ENCODE data around the gene INTS7.
A peak's percentile ranks its signal among the peaks of the same experiment; 100 is the strongest.

Gene INTS7

DNA sequence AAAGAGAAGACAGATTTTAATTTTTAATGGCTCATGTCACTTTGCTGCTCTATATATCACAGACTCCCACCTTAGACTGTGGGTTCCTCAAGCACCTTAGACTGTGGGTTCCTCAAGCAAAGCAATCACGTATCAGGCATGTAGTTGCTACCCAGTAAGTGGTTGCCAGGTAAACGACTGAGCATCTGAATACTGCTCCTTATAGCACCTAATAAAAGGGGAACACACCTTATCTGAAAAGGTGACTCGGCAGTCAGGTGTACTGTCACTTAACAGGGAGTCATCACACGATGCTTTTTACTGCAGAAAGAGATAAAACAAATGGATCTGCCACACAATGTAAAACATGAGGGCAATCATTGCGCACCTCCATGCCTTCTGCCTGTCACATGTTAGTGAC lies 112.3 kb downstream of the INTS7 start:
- Histone ChIP-seq H3K27me3 (ENCODE audit: control insufficient read depth in 1 of 2, insufficient read depth in 1 of 2, low read length in 2 of 2) (peaks cover 0 to 4% of the 10 kb centered on the region in 2 experiments), H3K4me3 (ENCODE audit: insufficient read depth in 1 of 2, low read depth in 1 of 2, low read length in 2 of 2) (no peak overlapping the region), H3K9me3 (ENCODE audit: control insufficient read depth, low read length) (no peaks in the 10 kb centered on the region), H3K18ac (ENCODE audit: low read depth in 1 of 2, low read length in 2 of 2) (no peak overlapping the region), H3K36me3 (ENCODE audit: control insufficient read depth in 1 of 2, insufficient read depth in 2 of 2, low read depth in 1 of 2, low read length in 2 of 2) (no peaks in the 10 kb centered on the region), H2BK5ac (ENCODE audit: low read depth, low read length, poor library complexity, severe bottlenecking) (no peak overlapping the region), H3K9ac (ENCODE audit: low read length) (no peak overlapping the region), H2BK15ac (ENCODE audit: low read depth, poor library complexity, severe bottlenecking) (no peak overlapping the region), H3K4me2 (ENCODE audit: low read length, poor library complexity, severe bottlenecking) (no peak overlapping the region), H4K91ac (ENCODE audit: low read length) (no peak overlapping the region), H3K79me1 (replicated peaks; ENCODE audit: low read length, poor library complexity, severe bottlenecking) (no peaks in the 10 kb centered on the region), H4K8ac (ENCODE audit: low read length) (no peak overlapping the region), H2AK5ac (ENCODE audit: low read length, severe bottlenecking) (no peak overlapping the region), H3K4ac (ENCODE audit: low read depth in 1 of 2, low read length in 2 of 2) (no peak overlapping the region), H2BK12ac (ENCODE audit: low read length in 2 of 2) (no peak overlapping the region), H2BK120ac (ENCODE audit: low read depth, low read length) (no peak overlapping the region), H3K27ac (ENCODE audit: low read length, poor library complexity, severe bottlenecking) (no peak overlapping the region), H3K14ac (ENCODE audit: low read length in 2 of 2) (no peak overlapping the region), H3K23ac (ENCODE audit: low read length in 2 of 2) (no peak overlapping the region), H2AFZ (ENCODE audit: low read depth, low read length) (no peak overlapping the region), H3K4me1 (ENCODE audit: control insufficient read depth, insufficient read depth, low read depth, low read length) (peaks cover 8% of the 10 kb centered on the region)
- WGBS, result 75% methylated on average over 5 of the region's 5 CpGs
- DNase-seq, result no peak

DNA sequence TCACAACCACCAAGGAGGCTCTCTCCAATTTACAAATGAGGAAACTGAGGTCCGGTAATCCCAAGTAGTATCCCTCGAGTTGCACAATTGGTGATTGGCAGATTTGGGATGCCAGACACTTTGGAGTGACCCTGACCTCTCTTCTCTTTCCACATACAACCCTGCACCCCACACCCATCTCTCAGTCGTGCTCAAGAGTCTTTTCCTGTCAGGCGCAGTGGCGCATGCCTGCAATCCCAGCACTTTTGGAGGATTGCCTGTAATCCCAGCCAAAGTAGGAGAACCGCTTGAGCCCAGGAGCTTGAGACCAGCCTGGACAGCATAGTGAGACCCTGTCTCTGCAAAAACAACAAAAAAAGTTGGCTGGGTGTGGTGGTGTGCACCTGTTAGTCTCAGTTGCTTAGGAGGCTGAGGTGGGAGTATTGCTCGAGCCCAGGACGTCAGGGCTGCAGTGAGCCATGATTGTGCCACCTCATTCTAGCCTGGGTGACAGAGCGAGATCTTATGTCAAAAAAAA lies 113.7 kb downstream of the INTS7 start:
- Histone ChIP-seq H3K9ac (ENCODE audit: low read length) (no peak overlapping the region), H3K4me1 (ENCODE audit: control insufficient read depth, insufficient read depth, low read depth, low read length) (peaks cover 12% of the 10 kb centered on the region), H3K14ac (ENCODE audit: low read length in 2 of 2) (no peak overlapping the region), H3K4me3 (ENCODE audit: insufficient read depth in 1 of 2, low read depth in 1 of 2, low read length in 2 of 2) (no peak overlapping the region), H3K79me1 (replicated peaks; ENCODE audit: low read length, poor library complexity, severe bottlenecking) (no peaks in the 10 kb centered on the region), H2BK5ac (ENCODE audit: low read depth, low read length, poor library complexity, severe bottlenecking) (no peak overlapping the region), H2AFZ (ENCODE audit: low read depth, low read length) (no peak overlapping the region), H4K8ac (ENCODE audit: low read length) (no peak overlapping the region), H3K27me3 (ENCODE audit: control insufficient read depth in 1 of 2, insufficient read depth in 1 of 2, low read length in 2 of 2) (peaks cover 0 to 4% of the 10 kb centered on the region in 2 experiments), H2AK5ac (ENCODE audit: low read length, severe bottlenecking) (no peak overlapping the region), H3K4ac (ENCODE audit: low read depth in 1 of 2, low read length in 2 of 2) (no peak overlapping the region), H2BK15ac (ENCODE audit: low read depth, poor library complexity, severe bottlenecking) (no peak overlapping the region), H3K9me3 (ENCODE audit: control insufficient read depth, low read length) (no peaks in the 10 kb centered on the region), H2BK120ac (ENCODE audit: low read depth, low read length) (no peak overlapping the region), H2BK12ac (ENCODE audit: low read length in 2 of 2) (no peak overlapping the region), H3K23ac (ENCODE audit: low read length in 2 of 2) (no peak overlapping the region), H4K91ac (ENCODE audit: low read length) (no peak overlapping the region), H3K36me3 (ENCODE audit: control insufficient read depth in 1 of 2, insufficient read depth in 2 of 2, low read depth in 1 of 2, low read length in 2 of 2) (no peaks in the 10 kb centered on the region), H3K4me2 (ENCODE audit: low read length, poor library complexity, severe bottlenecking) (no peak overlapping the region), H3K27ac (ENCODE audit: low read length, poor library complexity, severe bottlenecking) (no peak overlapping the region), H3K18ac (ENCODE audit: low read depth in 1 of 2, low read length in 2 of 2) (no peak overlapping the region)
- WGBS, result 92% methylated on average over 8 of the region's 9 CpGs
- DNase-seq, result no peak

DNA sequence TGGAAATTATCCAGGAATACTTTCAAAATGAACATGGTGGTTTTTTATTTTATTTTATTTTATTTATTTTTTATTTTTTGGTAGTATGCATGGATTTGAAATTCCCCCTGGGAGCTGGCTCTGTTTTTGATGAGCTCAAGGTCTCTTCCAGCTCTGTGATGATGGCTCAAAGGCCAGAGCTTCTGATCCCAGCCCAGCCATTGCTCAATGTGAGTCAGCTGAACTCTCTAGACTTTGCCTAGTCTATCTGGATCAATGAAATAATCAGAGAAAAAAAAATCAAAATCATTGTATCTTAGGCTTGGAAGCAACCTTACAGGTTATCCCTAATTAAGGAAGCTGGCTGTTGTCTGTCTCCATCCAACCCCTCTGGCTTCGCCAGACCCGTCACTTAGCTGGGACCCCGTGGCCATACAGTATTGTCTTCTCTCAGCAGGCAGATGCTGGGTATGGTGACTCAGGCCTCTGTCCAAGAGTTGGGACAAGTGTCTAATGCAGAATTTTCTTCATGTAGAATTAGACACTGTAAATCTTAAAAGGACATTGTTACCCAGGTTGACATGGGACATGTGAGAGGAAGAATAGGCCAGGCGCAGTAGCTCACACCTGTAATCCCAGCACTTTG lies 114.6 kb downstream of the INTS7 start:
- no peak overlapping the region for H3K4me2 ChIP-seq (ENCODE audit: low read length, poor library complexity, severe bottlenecking)
- no peak overlapping the region for H3K14ac ChIP-seq (ENCODE audit: low read length in 2 of 2)
- WGBS, result 96% methylated on average over 4 of the region's 4 CpGs

DNA sequence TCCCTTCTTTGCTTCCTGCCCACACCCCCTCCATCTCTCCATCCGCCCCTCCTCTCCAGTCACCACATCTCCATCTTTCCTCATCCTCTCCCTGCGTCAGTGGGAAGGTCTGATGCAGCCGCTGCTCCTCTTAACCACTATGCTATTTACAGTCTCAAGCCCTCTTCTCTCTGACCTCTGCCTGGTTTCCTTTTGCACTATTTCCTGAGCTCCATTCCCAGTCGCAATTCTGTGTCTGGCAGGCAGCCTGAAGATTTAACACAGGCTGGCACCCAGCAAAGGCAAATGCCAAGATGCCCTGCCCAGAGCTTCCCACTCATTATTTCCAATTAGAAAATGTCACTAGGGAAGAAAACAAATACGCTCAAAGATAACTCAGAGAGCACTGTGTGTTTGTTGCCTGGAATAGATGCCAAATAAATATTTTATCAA lies 115.2 kb downstream of the INTS7 start:
- H2BK12ac ChIP-seq (ENCODE audit: low read length in 2 of 2), result no peak overlapping the region
- H3K4me3 ChIP-seq (ENCODE audit: insufficient read depth in 1 of 2, low read depth in 1 of 2, low read length in 2 of 2), result peak overlapping the region in 1 of 2 experiments; percentile 45
- no peak overlapping the region for H2AK5ac ChIP-seq (ENCODE audit: low read length, severe bottlenecking)
- no peak overlapping the region for H2BK120ac ChIP-seq (ENCODE audit: low read depth, low read length)
- peak; percentile 81 for DNase-seq
- H2BK15ac ChIP-seq (ENCODE audit: low read depth, poor library complexity, severe bottlenecking), result no peak overlapping the region
- H3K27me3 ChIP-seq (ENCODE audit: control insufficient read depth in 1 of 2, insufficient read depth in 1 of 2, low read length in 2 of 2), result peaks cover 0 to 18% of the 10 kb centered on the region in 2 experiments
- peaks cover 2% of the 10 kb centered on the region for H3K9me3 ChIP-seq (ENCODE audit: control insufficient read depth, low read length)
- peak overlapping the region; percentile 64 for H3K9ac ChIP-seq (ENCODE audit: low read length)
- no peak overlapping the region for H3K14ac ChIP-seq (ENCODE audit: low read length in 2 of 2)
- no peak overlapping the region for H3K4me2 ChIP-seq (ENCODE audit: low read length, poor library complexity, severe bottlenecking)
- H4K8ac ChIP-seq (ENCODE audit: low read length), result no peak overlapping the region
- H2AFZ ChIP-seq (ENCODE audit: low read depth, low read length), result no peak overlapping the region
- no peak overlapping the region for H4K91ac ChIP-seq (ENCODE audit: low read length)
- H3K79me1 ChIP-seq (replicated peaks; ENCODE audit: low read length, poor library complexity, severe bottlenecking), result no peaks in the 10 kb centered on the region
- H3K36me3 ChIP-seq (ENCODE audit: control insufficient read depth in 1 of 2, insufficient read depth in 2 of 2, low read depth in 1 of 2, low read length in 2 of 2), result no peaks in the 10 kb centered on the region
- H3K18ac ChIP-seq (ENCODE audit: low read depth in 1 of 2, low read length in 2 of 2), result no peak overlapping the region
- peaks cover 14% of the 10 kb centered on the region for H3K4me1 ChIP-seq (ENCODE audit: control insufficient read depth, insufficient read depth, low read depth, low read length)
- no peak overlapping the region for H3K23ac ChIP-seq (ENCODE audit: low read length in 2 of 2)
- H3K27ac ChIP-seq (ENCODE audit: low read length, poor library complexity, severe bottlenecking), result no peak overlapping the region
- 65% methylated on average over 4 of the region's 5 CpGs for WGBS
- no peak overlapping the region for H2BK5ac ChIP-seq (ENCODE audit: low read depth, low read length, poor library complexity, severe bottlenecking)
- no peak overlapping the region for H3K4ac ChIP-seq (ENCODE audit: low read depth in 1 of 2, low read length in 2 of 2)

More for the DNA sequence above, 114.6 kb downstream of the INTS7 start:
- peaks cover 0 to 13% of the 10 kb centered on the region in 2 experiments for H3K27me3 ChIP-seq (ENCODE audit: control insufficient read depth in 1 of 2, insufficient read depth in 1 of 2, low read length in 2 of 2)
- no peak overlapping the region for H2BK120ac ChIP-seq (ENCODE audit: low read depth, low read length)
- no peak overlapping the region for H4K91ac ChIP-seq (ENCODE audit: low read length)
- no peak overlapping the region for H3K4ac ChIP-seq (ENCODE audit: low read depth in 1 of 2, low read length in 2 of 2)
- peak overlapping the region; percentile 31 for H2AK5ac ChIP-seq (ENCODE audit: low read length, severe bottlenecking)
- H3K4me3 ChIP-seq (ENCODE audit: insufficient read depth in 1 of 2, low read depth in 1 of 2, low read length in 2 of 2), result no peak overlapping the region
- no peak overlapping the region for H2AFZ ChIP-seq (ENCODE audit: low read depth, low read length)
- H2BK15ac ChIP-seq (ENCODE audit: low read depth, poor library complexity, severe bottlenecking), result no peak overlapping the region
- H3K27ac ChIP-seq (ENCODE audit: low read length, poor library complexity, severe bottlenecking), result no peak overlapping the region
- no peaks in the 10 kb centered on the region for H3K79me1 ChIP-seq (replicated peaks; ENCODE audit: low read length, poor library complexity, severe bottlenecking)
- H3K9me3 ChIP-seq (ENCODE audit: control insufficient read depth, low read length), result no peaks in the 10 kb centered on the region
- peak overlapping the region; percentile 64 for H3K9ac ChIP-seq (ENCODE audit: low read length)
- H3K23ac ChIP-seq (ENCODE audit: low read length in 2 of 2), result no peak overlapping the region
- H3K36me3 ChIP-seq (ENCODE audit: control insufficient read depth in 1 of 2, insufficient read depth in 2 of 2, low read depth in 1 of 2, low read length in 2 of 2), result no peaks in the 10 kb centered on the region
- no peak overlapping the region for H2BK12ac ChIP-seq (ENCODE audit: low read length in 2 of 2)
- peaks cover 14% of the 10 kb centered on the region for H3K4me1 ChIP-seq (ENCODE audit: control insufficient read depth, insufficient read depth, low read depth, low read length)
- no peak overlapping the region for H3K18ac ChIP-seq (ENCODE audit: low read depth in 1 of 2, low read length in 2 of 2)
- H4K8ac ChIP-seq (ENCODE audit: low read length), result no peak overlapping the region
- no peak overlapping the region for H2BK5ac ChIP-seq (ENCODE audit: low read depth, low read length, poor library complexity, severe bottlenecking)
- peak; percentile 25 for DNase-seq
